Hepatocyte (in vitro differentiated cells): Measurements from ENCODE around the gene STRA8. TPM values are rescaled to one million over a fixed set of nuclear protein-coding genes. Genes with fewer than 3 reads are reported as not detected.
"Not testable (repeated sequence)": the region's sequence is repeated elsewhere in the genome, so short reads cannot be mapped to it uniquely, and the experiment has no call there.

Experiments used
- DNase-seq: peaks from one replicate; pipeline ENCODE4 v3.0.0-alpha.2; 2016; ENCODE audit warnings: low spot score
- H2AFZ ChIP-seq: fragments of 200-600 bp; sonication (generic); 2 replicates; pipeline ENCODE4 v1.6.0; 2016; ENCODE audit warnings: antibody characterized with exemption, mild to moderate bottlenecking
- H3K27ac ChIP-seq: fragments of 200-600 bp; sonication (generic); 2 replicates; pipeline ENCODE4 v1.5.1; 2016; ENCODE audit warnings: mild to moderate bottlenecking
- H3K27me3 ChIP-seq: fragments of 200-600 bp; sonication (generic); 2 replicates; pipeline ENCODE4 v1.6.1; 2016
- H3K36me3 ChIP-seq: fragments of 200-600 bp; sonication (generic); replicated peaks from 2 replicates; pipeline ENCODE4 v1.5.1; 2016; ENCODE audit warnings: low read depth; ENCODE audit not compliant: insufficient read depth
- H3K4me1 ChIP-seq: fragments of 200-600 bp; sonication (generic); 2 replicates; pipeline ENCODE4 v1.5.1; 2016; ENCODE audit warnings: mild to moderate bottlenecking, moderate library complexity; ENCODE audit not compliant: insufficient read depth
- H3K4me2 ChIP-seq: fragments of 200-600 bp; sonication (generic); 2 replicates; pipeline ENCODE4 v1.6.0; 2016
- H3K4me3 ChIP-seq: fragments of 200-600 bp; sonication (generic); 2 replicates; pipeline ENCODE4 v1.5.1; 2016; ENCODE audit warnings: mild to moderate bottlenecking
- H3K79me2 ChIP-seq: fragments of 200-600 bp; sonication (generic); 2 replicates; pipeline ENCODE4 v1.6.0; 2017; ENCODE audit warnings: mild to moderate bottlenecking
- H3K9me2 ChIP-seq: fragments of 200-600 bp; sonication (generic); replicated peaks from 2 replicates; pipeline ENCODE4 v1.6.0; 2017; ENCODE audit warnings: mild to moderate bottlenecking; ENCODE audit not compliant: insufficient read depth
- H3K9me3 ChIP-seq: fragments of 200-600 bp; sonication (generic); 2 replicates; pipeline ENCODE4 v1.5.1; 2016; ENCODE audit warnings: low read depth, mild to moderate bottlenecking
- H4K20me1 ChIP-seq: fragments of 200-600 bp; sonication (generic); 2 replicates; pipeline ENCODE4 v1.6.0; 2016; ENCODE audit warnings: mild to moderate bottlenecking; ENCODE audit not compliant: insufficient read depth, poor library complexity, severe bottlenecking
- EZH2 ChIP-seq: fragments of 200-600 bp; sonication (generic); IDR thresholded peaks from 2 replicates; pipeline ENCODE4 v1.6.1; 2016; ENCODE audit warnings: antibody characterized with exemption, mild to moderate bottlenecking, borderline replicate concordance
- EZH2phosphoT487 ChIP-seq: fragments of 200-600 bp; sonication (generic); IDR thresholded peaks from one replicate; pipeline ENCODE4 v1.6.1; 2018; ENCODE audit warnings: antibody characterized with exemption, mild to moderate bottlenecking, low read depth, moderate library complexity; ENCODE audit not compliant: unreplicated experiment, severe bottlenecking
- WGBS: methylation state at CpG from one replicate; pipeline ENCODE4 v1.1.6; 2016; ENCODE audit warnings: low lambda C conversion rate; ENCODE audit errors: missing lambda C conversion rate; 5-methylcytosine and 5-hydroxymethylcytosine counted together
- polyA plus RNA-seq: library from polyadenylated mRNA; unstranded; fragments of >200 nt; fragmentation: Nextera tagmentation; extraction: Ambion mirVana; gene quantifications from 2 replicates; pipeline ENCODE4 v1.2.1, GENCODE V29; 2016
- total RNA-seq: library from RNA; depleted of rRNA; stranded (reverse); fragments of >200 nt; gene quantifications from 2 replicates; pipeline ENCODE4 v1.2.3, GENCODE V29; 2014
- TF ChIP-seq, protein P1 (sequence below): fragments of 200-600 bp; sonication (generic); IDR thresholded peaks from 2 replicates; pipeline ENCODE4 v1.5.1; 2016; ENCODE audit warnings: antibody characterized with exemption, mild to moderate bottlenecking; ENCODE audit not compliant: poor library complexity

Gene STRA8
- total and polyA plus RNA-seq, 2 experiments from 2014 or later, result not detected

- H3K27ac ChIP-seq, result peak overlapping the region; percentile 86
- peaks cover 11% of the 10 kb centered on the region for H3K4me1 ChIP-seq
- DNase-seq, result no peak
- H2AFZ ChIP-seq, result peak overlapping the region; percentile 91
- no peaks in the 10 kb centered on the region for H3K9me2 ChIP-seq
- no peak for TF ChIP-seq EZH2
- TF ChIP-seq, protein P1, sequence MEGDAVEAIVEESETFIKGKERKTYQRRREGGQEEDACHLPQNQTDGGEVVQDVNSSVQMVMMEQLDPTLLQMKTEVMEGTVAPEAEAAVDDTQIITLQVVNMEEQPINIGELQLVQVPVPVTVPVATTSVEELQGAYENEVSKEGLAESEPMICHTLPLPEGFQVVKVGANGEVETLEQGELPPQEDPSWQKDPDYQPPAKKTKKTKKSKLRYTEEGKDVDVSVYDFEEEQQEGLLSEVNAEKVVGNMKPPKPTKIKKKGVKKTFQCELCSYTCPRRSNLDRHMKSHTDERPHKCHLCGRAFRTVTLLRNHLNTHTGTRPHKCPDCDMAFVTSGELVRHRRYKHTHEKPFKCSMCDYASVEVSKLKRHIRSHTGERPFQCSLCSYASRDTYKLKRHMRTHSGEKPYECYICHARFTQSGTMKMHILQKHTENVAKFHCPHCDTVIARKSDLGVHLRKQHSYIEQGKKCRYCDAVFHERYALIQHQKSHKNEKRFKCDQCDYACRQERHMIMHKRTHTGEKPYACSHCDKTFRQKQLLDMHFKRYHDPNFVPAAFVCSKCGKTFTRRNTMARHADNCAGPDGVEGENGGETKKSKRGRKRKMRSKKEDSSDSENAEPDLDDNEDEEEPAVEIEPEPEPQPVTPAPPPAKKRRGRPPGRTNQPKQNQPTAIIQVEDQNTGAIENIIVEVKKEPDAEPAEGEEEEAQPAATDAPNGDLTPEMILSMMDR, result no peak
- no peak for TF ChIP-seq EZH2phosphoT487
- H3K79me2 ChIP-seq, result peaks cover 8% of the 10 kb centered on the region
- WGBS, result 2% methylated on average over 13 of the region's 13 CpGs
- H3K9me3 ChIP-seq, result no peaks in the 10 kb centered on the region
- no peaks in the 10 kb centered on the region for H3K27me3 ChIP-seq
- peak overlapping the region; percentile 84 for H3K4me2 ChIP-seq
- H3K36me3 ChIP-seq, result no peaks in the 10 kb centered on the region
- no peaks in the 10 kb centered on the region for H4K20me1 ChIP-seq
- H3K4me3 ChIP-seq, result peak overlapping the region; percentile 81
Observed at GRCh38 chr7:135210888-135211178, 22.8 kb upstream of the STRA8 start.

GRCh38 chr7:135211179-135211945 lies 22.3 kb upstream of the STRA8 start, which contains the start of gene WDR91:
Gene WDR91 (minus strand): TSS chr7:135211526. CDS start chr7:135211502, 24 bp downstream.
- H3K4me2 ChIP-seq, result peak within 1 kb of the TSS; percentile 92
- H3K4me1 ChIP-seq, result peaks cover 11% of the 10 kb centered on the region
- WGBS, result under 1% methylated on average over 52 of the region's 82 CpGs
- peak within 1 kb of the TSS; percentile 91 for H2AFZ ChIP-seq
- no peaks in the 10 kb centered on the region for H4K20me1 ChIP-seq
- peaks cover 8% of the 10 kb centered on the region for H3K79me2 ChIP-seq
- H3K36me3 ChIP-seq, result no peaks in the 10 kb centered on the region
- no peaks in the 10 kb centered on the region for H3K9me3 ChIP-seq
- H3K27ac ChIP-seq, result peak within 1 kb of the TSS; percentile 86
- no peaks in the 10 kb centered on the region for H3K27me3 ChIP-seq
- TF ChIP-seq, protein P1, result peak; percentile 13
- TF ChIP-seq EZH2, result no peak
- DNase-seq, result peak; percentile 98
- H3K4me3 ChIP-seq, result peak within 1 kb of the TSS; percentile 81
- H3K9me2 ChIP-seq, result no peaks in the 10 kb centered on the region

- H3K79me2 ChIP-seq, H3K36me3 ChIP-seq, H3K27me3 ChIP-seq, DNase-seq, H3K9me2 ChIP-seq, H4K20me1 ChIP-seq, H3K9me3 ChIP-seq: not testable (repeated sequence)
- Histone ChIP-seq H3K27ac (peak overlapping the region; percentile 71), H2AFZ (peak overlapping the region; percentile 89), H3K4me1 (peaks cover 11% of the 10 kb centered on the region), H3K4me3 (peak overlapping the region; percentile 72), H3K4me2 (peak overlapping the region; percentile 92)
- WGBS, result 56% methylated on average over 24 of the region's 30 CpGs
Observed at GRCh38 chr7:135211946-135212685, 21.5 kb upstream of the STRA8 start.

DNA sequence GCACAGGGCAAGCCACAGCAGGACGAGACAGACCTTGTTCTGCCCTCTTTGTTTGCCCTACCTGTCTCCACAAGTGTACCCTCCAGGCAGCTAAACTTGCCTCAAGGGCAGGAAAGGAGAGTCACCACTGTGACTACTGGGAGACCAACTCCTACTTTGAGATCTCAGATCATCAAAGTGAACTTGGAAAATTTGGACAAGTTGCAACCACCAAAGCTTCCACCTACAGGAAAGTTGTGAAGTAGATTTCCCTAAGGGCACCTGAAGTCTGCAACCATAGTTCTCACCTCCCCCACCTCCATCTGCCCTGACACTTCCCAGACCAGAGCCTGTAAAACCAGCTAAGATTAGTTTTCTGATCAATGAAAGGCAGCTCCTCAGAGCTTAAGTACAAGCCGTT lies 19.8 kb upstream of the STRA8 start:
- no peak overlapping the region for H3K27ac ChIP-seq
- DNase-seq, result no peak
- H3K4me3 ChIP-seq, result no peak overlapping the region
- no peaks in the 10 kb centered on the region for H4K20me1 ChIP-seq
- H3K27me3 ChIP-seq, result no peaks in the 10 kb centered on the region
- H3K4me1 ChIP-seq, result no peaks in the 10 kb centered on the region
- no peak overlapping the region for H2AFZ ChIP-seq
- 24% methylated on average over 2 of the region's 2 CpGs for WGBS
- no peak overlapping the region for H3K4me2 ChIP-seq
- TF ChIP-seq, protein P1, result no peak
- TF ChIP-seq EZH2 (no peak), EZH2phosphoT487 (no peak)
- no peaks in the 10 kb centered on the region for H3K9me3 ChIP-seq
- H3K79me2 ChIP-seq, result peaks cover 8% of the 10 kb centered on the region
- no peaks in the 10 kb centered on the region for H3K9me2 ChIP-seq
- H3K36me3 ChIP-seq, result no peaks in the 10 kb centered on the region
